Measurements from ENCODE around the gene GRN. TPM values are rescaled to one million over a fixed set of nuclear protein-coding genes. Genes with fewer than 3 reads are reported as not detected.

GRN gene
- total and polyA plus RNA-seq, 2 of the 13 experiments (the other 11 are each of a cell fraction or from before 2014, with no cell fraction given): 86.6 to 143 TPM

DNA sequence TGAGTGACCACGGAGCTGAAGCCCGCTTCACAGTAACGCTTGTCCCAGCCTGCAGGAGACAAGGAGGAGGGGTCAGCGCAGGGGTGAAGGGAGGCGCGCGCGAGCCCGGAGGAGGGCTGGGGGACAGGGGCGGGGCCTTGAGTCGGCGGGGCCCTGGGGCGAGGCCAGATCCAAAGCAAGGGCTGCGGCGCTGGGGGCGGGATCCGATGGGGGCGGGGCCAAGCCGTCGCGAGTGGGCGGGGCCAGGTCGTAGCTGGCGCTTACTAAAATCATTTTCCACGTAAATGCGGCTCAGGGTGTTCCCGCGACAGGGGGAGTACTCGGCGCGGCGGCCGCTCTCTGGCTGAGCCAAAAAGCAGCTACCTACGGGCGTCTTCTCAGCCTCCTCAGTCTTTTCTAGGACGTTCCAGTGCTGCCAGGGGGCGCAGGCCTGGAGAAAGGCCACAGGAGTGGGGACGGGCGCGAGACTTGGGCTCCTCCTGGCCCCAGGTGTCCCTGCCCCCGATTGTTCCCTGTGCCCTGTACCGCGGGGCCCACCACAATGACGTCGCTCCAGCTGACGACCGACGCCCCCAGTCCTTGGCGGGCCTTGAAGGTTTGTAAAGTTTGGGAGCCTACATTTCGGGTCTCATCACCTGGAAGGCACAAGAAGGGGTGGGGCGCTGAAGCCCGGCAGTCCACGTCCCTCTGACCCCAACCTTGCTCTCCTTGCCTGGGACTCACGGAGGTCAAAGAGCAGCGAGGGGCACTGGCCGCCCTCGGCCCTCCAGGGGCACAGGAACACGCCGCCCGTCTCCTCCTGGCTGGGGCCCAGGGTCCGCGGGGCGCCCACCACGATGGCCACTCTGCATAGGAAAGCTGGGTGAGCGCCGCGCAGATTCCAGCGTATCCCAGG, 40.4 kb downstream of the GRN start (continued):
- TF ChIP-seq RXRA (CRISPR knock-in tag; IDR thresholded peaks at IDR 0.05): peak; percentile 24; the same call in 1 of the 2 replicates
- TF ChIP-seq JUN (CRISPR knock-in tag; IDR thresholded peaks at IDR 0.05): no peak
- no peak for TF ChIP-seq SMARCC2 (IDR thresholded peaks at IDR 0.05)
- TF ChIP-seq ZNF337 (CRISPR knock-in tag; IDR thresholded peaks at IDR 0.05; ENCODE audit: borderline replicate concordance, low read depth): no peak
- no peak for TF ChIP-seq ZBTB37 (CRISPR knock-in tag; IDR thresholded peaks at IDR 0.05)
- TF ChIP-seq ZNF275 (CRISPR knock-in tag; IDR thresholded peaks at IDR 0.05; ENCODE audit: borderline replicate concordance): 0 out of 2 replicates have a peak, but pooled peaks have one; percentile 57
- no peak for TF ChIP-seq NR2F6 (IDR thresholded peaks at IDR 0.05)
- no peak for TF ChIP-seq NR2F6 (CRISPR knock-in tag; IDR thresholded peaks at IDR 0.05)
- TF ChIP-seq, protein P1, sequence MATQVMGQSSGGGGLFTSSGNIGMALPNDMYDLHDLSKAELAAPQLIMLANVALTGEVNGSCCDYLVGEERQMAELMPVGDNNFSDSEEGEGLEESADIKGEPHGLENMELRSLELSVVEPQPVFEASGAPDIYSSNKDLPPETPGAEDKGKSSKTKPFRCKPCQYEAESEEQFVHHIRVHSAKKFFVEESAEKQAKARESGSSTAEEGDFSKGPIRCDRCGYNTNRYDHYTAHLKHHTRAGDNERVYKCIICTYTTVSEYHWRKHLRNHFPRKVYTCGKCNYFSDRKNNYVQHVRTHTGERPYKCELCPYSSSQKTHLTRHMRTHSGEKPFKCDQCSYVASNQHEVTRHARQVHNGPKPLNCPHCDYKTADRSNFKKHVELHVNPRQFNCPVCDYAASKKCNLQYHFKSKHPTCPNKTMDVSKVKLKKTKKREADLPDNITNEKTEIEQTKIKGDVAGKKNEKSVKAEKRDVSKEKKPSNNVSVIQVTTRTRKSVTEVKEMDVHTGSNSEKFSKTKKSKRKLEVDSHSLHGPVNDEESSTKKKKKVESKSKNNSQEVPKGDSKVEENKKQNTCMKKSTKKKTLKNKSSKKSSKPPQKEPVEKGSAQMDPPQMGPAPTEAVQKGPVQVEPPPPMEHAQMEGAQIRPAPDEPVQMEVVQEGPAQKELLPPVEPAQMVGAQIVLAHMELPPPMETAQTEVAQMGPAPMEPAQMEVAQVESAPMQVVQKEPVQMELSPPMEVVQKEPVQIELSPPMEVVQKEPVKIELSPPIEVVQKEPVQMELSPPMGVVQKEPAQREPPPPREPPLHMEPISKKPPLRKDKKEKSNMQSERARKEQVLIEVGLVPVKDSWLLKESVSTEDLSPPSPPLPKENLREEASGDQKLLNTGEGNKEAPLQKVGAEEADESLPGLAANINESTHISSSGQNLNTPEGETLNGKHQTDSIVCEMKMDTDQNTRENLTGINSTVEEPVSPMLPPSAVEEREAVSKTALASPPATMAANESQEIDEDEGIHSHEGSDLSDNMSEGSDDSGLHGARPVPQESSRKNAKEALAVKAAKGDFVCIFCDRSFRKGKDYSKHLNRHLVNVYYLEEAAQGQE (IDR thresholded peaks at IDR 0.05; ENCODE audit: borderline replicate concordance in 1 of 2, low read depth in 1 of 2, low read length in 2 of 2): no peak
- 0 out of 2 replicates have a peak, but pooled peaks have one; percentile 8 for TF ChIP-seq ZMYM3 (CRISPR knock-in tag; IDR thresholded peaks at IDR 0.05)
- TF ChIP-seq GABPB1 (CRISPR knock-in tag; IDR thresholded peaks at IDR 0.05): no peak; the same call in 1 of the 2 replicates
- TF ChIP-seq LCORL (IDR thresholded peaks at IDR 0.05): no peak
- TF ChIP-seq LCORL (CRISPR knock-in tag; IDR thresholded peaks at IDR 0.05): no peak; the same call in 1 of the 2 replicates
- TF ChIP-seq ZNF777 (CRISPR knock-in tag; IDR thresholded peaks at IDR 0.05): peak; percentile 65
- peak; percentile 47; the same call in 1 of the 2 replicates for TF ChIP-seq POGK (CRISPR knock-in tag; conservative IDR thresholded peaks at IDR 0.05)
- TF ChIP-seq CHD2 (IDR thresholded peaks at IDR 0.05; ENCODE audit: low read depth, low read length): no peak
- no peak for TF ChIP-seq ZNF7 (CRISPR knock-in tag; IDR thresholded peaks at IDR 0.05)
- no peak for TF ChIP-seq NCOA1 (CRISPR knock-in tag; IDR thresholded peaks at IDR 0.05)
- TF ChIP-seq KDM6A (CRISPR knock-in tag; IDR thresholded peaks at IDR 0.05; ENCODE audit: low read depth): no peak
- TF ChIP-seq RBFOX2 (IDR thresholded peaks at IDR 0.05; ENCODE audit: low read depth, low read length): no peak
- TF ChIP-seq RAD51 (IDR thresholded peaks at IDR 0.05; ENCODE audit: borderline replicate concordance): no peak
- 0 out of 2 replicates have a peak, but pooled peaks have one; percentile 6 for TF ChIP-seq ZNF121 (CRISPR knock-in tag; IDR thresholded peaks at IDR 0.05)
- TF ChIP-seq GZF1 (CRISPR knock-in tag; IDR thresholded peaks at IDR 0.05): 0 out of 2 replicates have a peak, but pooled peaks have one; percentile 44
